Skeletal muscle tissue (tissue), 1 donor: ENCODE measurements around the gene KCNJ10. TPM values are rescaled to one million over a fixed set of nuclear protein-coding genes. Genes with fewer than 3 reads are reported as not detected.

Source experiments
- total RNA-seq: library from RNA; depleted of rRNA; stranded (reverse); fragments of >200 nt; gene quantifications from one replicate; pipeline ENCODE4 v1.2.3, GENCODE V29; 2014

KCNJ10 gene
- total RNA-seq, 1 donor from 2014 or later, result 0.52 TPM

Other genes with a start within 250 kb of the KCNJ10 start
- gene SLAMF8, start 243.3 kb downstream of the KCNJ10 start, total RNA-seq, result 1.6 TPM
- gene VSIG8, start 207.5 kb downstream of the KCNJ10 start, total RNA-seq, result not detected
- not detected for gene CFAP45, start 170.0 kb downstream of the KCNJ10 start, total RNA-seq
- 85.1 TPM for gene TAGLN2, start 144.7 kb downstream of the KCNJ10 start, total RNA-seq
- under 0.01 TPM for gene IGSF9, start 124.5 kb downstream of the KCNJ10 start, total RNA-seq
- gene SLAMF9, start 115.9 kb downstream of the KCNJ10 start, total RNA-seq, result not detected
- 3.1 TPM for gene PIGM, start 38.2 kb downstream of the KCNJ10 start, total RNA-seq
- not detected for gene KCNJ9, start 11.4 kb upstream of the KCNJ10 start, total RNA-seq
- 11.5 TPM for gene IGSF8, start 28.5 kb upstream of the KCNJ10 start, total RNA-seq
- 38.1 TPM for gene ATP1A2, start 45.6 kb upstream of the KCNJ10 start, total RNA-seq
- under 0.01 TPM for gene ATP1A4, start 81.4 kb upstream of the KCNJ10 start, total RNA-seq
- 616 TPM for gene CASQ1, start 120.4 kb upstream of the KCNJ10 start, total RNA-seq
- 26.1 TPM for gene PEA15, start 135.2 kb upstream of the KCNJ10 start, total RNA-seq
- 63.2 TPM for gene DCAF8, start 192.4 kb upstream of the KCNJ10 start, total RNA-seq
- 30.3 TPM for gene PEX19, start 215.0 kb upstream of the KCNJ10 start, total RNA-seq